ENCODE data around the gene CDH23. TPM values are rescaled to one million over a fixed set of nuclear protein-coding genes. Genes with fewer than 3 reads are reported as not detected.

CDH23 gene
- total and polyA plus RNA-seq, 12 donors = 1.7 to 20.2 (median 7.8) TPM

DNA sequence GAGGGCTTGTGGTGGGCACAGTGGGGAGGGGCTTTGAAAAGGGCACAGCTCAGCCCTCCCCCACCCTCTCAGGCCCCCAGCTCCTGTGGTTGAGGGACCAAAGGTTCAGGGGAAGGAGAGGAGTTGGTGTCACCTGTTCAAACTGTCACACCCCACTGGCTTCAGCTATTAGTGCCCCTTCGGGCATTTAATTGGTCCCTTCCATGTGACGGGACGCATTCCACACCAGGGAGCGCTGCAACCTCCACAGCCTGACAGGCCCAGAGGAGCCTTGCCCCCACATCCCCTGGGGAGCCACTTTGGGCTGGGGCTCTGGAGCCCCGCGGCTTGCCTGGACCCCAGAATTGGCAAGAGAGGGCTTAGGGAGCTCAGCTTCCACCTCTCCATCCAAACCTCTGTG is 247.2 kb downstream of the CDH23 start:
- no peak overlapping the region for H3K4me3 ChIP-seq
- TF ChIP-seq, protein P1, sequence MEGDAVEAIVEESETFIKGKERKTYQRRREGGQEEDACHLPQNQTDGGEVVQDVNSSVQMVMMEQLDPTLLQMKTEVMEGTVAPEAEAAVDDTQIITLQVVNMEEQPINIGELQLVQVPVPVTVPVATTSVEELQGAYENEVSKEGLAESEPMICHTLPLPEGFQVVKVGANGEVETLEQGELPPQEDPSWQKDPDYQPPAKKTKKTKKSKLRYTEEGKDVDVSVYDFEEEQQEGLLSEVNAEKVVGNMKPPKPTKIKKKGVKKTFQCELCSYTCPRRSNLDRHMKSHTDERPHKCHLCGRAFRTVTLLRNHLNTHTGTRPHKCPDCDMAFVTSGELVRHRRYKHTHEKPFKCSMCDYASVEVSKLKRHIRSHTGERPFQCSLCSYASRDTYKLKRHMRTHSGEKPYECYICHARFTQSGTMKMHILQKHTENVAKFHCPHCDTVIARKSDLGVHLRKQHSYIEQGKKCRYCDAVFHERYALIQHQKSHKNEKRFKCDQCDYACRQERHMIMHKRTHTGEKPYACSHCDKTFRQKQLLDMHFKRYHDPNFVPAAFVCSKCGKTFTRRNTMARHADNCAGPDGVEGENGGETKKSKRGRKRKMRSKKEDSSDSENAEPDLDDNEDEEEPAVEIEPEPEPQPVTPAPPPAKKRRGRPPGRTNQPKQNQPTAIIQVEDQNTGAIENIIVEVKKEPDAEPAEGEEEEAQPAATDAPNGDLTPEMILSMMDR (IDR thresholded peaks at IDR 0.05) = no peak
- no peak for TF ChIP-seq POLR2A (IDR thresholded peaks at IDR 0.05)
- peaks cover 2 to 5% of the 10 kb centered on the region in 2 donors for H3K4me1 ChIP-seq (replicated peaks in 1 of 2)
- H3K27me3 ChIP-seq = no peaks in the 10 kb centered on the region
- WGBS, 4 donors = 67 to 93% (median 86%) methylated on average over 2 to 6 of the region's 6 CpGs
- H3K36me3 ChIP-seq (replicated peaks in 1 of 2) = no peaks in the 10 kb centered on the region
- H3K27ac ChIP-seq = no peak overlapping the region
- intact Hi-C loops (cut with DNase I) = no loop called here
- H3K9me3 ChIP-seq (replicated peaks in 1 of 3) = no peaks in the 10 kb centered on the region
- DNase-seq = no peak

- H3K36me3 ChIP-seq (replicated peaks in 1 of 2) = no peaks in the 10 kb centered on the region
- H3K4me1 ChIP-seq (replicated peaks in 1 of 2) = no peaks in the 10 kb centered on the region
- no peaks in the 10 kb centered on the region for H3K27me3 ChIP-seq
- intact Hi-C loops (cut with DNase I) = no loop called here
- H3K27ac ChIP-seq = no peak overlapping the region
- no peak overlapping the region for H3K4me3 ChIP-seq
- TF ChIP-seq, protein P1 (IDR thresholded peaks at IDR 0.05) = no peak
- no peak for TF ChIP-seq POLR2A (IDR thresholded peaks at IDR 0.05)
- 69 to 81% (median 79%) methylated on average over 5 to 6 of the region's 6 CpGs for WGBS, 4 donors
- no peak for DNase-seq
- no peaks in the 10 kb centered on the region for H3K9me3 ChIP-seq (replicated peaks in 1 of 3)
These were observed 247.8 kb downstream of the CDH23 start for GRCh38 chr10:71644307-71645180.

DNA sequence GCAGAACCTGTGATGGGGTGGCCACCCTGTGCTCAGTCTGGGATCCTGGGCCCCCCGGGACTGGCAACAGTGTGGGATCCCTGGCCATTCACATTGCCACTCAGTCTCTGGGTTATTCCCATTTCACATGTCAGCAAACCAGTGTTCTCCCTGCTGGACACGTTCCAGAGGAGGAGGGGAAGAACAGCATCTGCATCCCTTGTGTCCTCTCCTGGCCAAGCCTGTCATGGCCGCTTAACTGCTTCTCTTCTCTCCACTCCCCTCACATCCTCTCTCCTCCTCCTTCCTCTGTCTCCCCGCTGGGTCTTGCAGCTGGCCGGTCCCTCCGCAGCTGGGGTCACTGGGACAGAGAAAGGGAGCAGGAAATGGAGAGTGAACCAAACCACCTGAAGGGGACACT is 248.5 kb downstream of the CDH23 start:
- TF ChIP-seq, protein P1 (IDR thresholded peaks at IDR 0.05) = no peak
- intact Hi-C loops (cut with DNase I) = no loop called here
- H3K9me3 ChIP-seq (replicated peaks in 1 of 3) = no peaks in the 10 kb centered on the region
- H3K27ac ChIP-seq = no peak overlapping the region
- no peaks in the 10 kb centered on the region for H3K36me3 ChIP-seq (replicated peaks in 1 of 2)
- 65 to 82% (median 76%) methylated on average over 4 to 6 of the region's 6 CpGs for WGBS, 4 donors
- DNase-seq = no peak
- H3K27me3 ChIP-seq = no peaks in the 10 kb centered on the region
- H3K4me3 ChIP-seq = no peak overlapping the region
- H3K4me1 ChIP-seq (replicated peaks in 1 of 2) = no peaks in the 10 kb centered on the region

DNA sequence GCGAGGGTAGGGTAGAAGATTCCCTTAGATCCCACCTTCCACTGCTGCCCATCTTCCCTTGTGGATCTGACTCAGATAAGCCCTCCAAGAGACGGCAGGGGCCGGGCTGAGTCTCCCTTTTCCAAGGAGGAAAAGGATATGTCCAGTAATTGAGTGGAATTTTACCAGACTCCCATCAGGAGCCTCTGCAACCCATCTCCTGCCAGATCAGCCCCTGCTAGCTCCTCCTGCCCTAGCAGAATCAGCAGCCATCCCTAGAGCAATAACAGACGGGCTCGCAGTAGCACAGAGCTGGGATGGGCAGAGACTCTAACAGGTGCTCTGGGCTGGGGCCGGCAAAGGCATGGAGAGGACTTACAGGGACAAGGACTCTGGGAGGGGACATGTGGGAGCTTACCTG is 249.3 kb downstream of the CDH23 start:
- no peaks in the 10 kb centered on the region for H3K4me1 ChIP-seq (replicated peaks in 1 of 2)
- WGBS, 4 donors = 86 to 92% (median 90%) methylated on average over 1 to 6 of the region's 6 CpGs
- no peak overlapping the region for H3K4me3 ChIP-seq
- no peak for DNase-seq
- intact Hi-C loops (cut with DNase I) = no loop called here
- H3K27me3 ChIP-seq = no peaks in the 10 kb centered on the region
- TF ChIP-seq POLR2A (IDR thresholded peaks at IDR 0.05) = no peak
- TF ChIP-seq, protein P1 (IDR thresholded peaks at IDR 0.05) = no peak
- no peaks in the 10 kb centered on the region for H3K9me3 ChIP-seq (replicated peaks in 1 of 3)
- H3K36me3 ChIP-seq (replicated peaks in 1 of 2) = no peaks in the 10 kb centered on the region
- no peak overlapping the region for H3K27ac ChIP-seq

All from adrenal gland (tissue), 12 donors.